Measurements from ENCODE around the gene NOTCH1. TPM values are rescaled to one million over a fixed set of nuclear protein-coding genes. Genes with fewer than 3 reads are reported as not detected.

The NOTCH1 gene
- total RNA-seq, 2 donors from 2014 or later = 29.6 to 65.3 TPM

- 87% methylated on average over 27 to 31 of the region's 32 CpGs for WGBS, 2 donors
- Histone ChIP-seq H3K4me3 (no peak overlapping the region), H3K9me3 (no peaks in the 10 kb centered on the region), H3K36me3 (replicated peaks in 1 of 2; ENCODE audit: insufficient read depth in 1 of 2, low read depth in 2 of 2) (peaks cover 13 to 24% of the 10 kb centered on the region in 2 donors), H3K27ac (peak overlapping the region in 3 of 4 donors; percentile 14 to 50 (median 47)), H3K27me3 (no peaks in the 10 kb centered on the region), H3K4me1 (peaks cover 45% of the 10 kb centered on the region)
- DNase-seq = no peak
- peak; percentile 1 for ATAC-seq
- no peak for TF ChIP-seq CTCF (IDR thresholded peaks at IDR 0.05)
- no peak for TF ChIP-seq POLR2A (IDR thresholded peaks at IDR 0.05)
- intact Hi-C loops (cut with DNase I) = no loop called here
Observed at GRCh38 chr9:136519263-136520052, 26.4 kb downstream of the NOTCH1 start.

- no peak for ATAC-seq
- H3K27ac ChIP-seq = no peak overlapping the region
Observed at GRCh38 chr9:136518623-136519022, 27.2 kb downstream of the NOTCH1 start.

GRCh38 chr9:136517950-136518349 lies 27.9 kb downstream of the NOTCH1 start:
- intact Hi-C loops (cut with DNase I) = no loop called here
- 91 to 96% methylated on average over 9 to 16 of the region's 17 CpGs for WGBS, 2 donors
- Histone ChIP-seq H3K27ac (no peak overlapping the region), H3K4me1 (peaks cover 30% of the 10 kb centered on the region), H3K27me3 (no peaks in the 10 kb centered on the region), H3K36me3 (replicated peaks in 1 of 2; ENCODE audit: insufficient read depth in 1 of 2, low read depth in 2 of 2) (peaks cover 13 to 33% of the 10 kb centered on the region in 2 donors), H3K4me3 (no peak overlapping the region), H3K9me3 (no peaks in the 10 kb centered on the region)
- TF ChIP-seq POLR2A (IDR thresholded peaks at IDR 0.05) = no peak
- no peak for TF ChIP-seq CTCF (IDR thresholded peaks at IDR 0.05)
- no peak for ATAC-seq
- no peak for DNase-seq

More at GRCh38 chr9:136518623-136519022, 27.2 kb downstream of the NOTCH1 start:
- Histone ChIP-seq H3K27me3 (no peaks in the 10 kb centered on the region), H3K4me3 (no peak overlapping the region), H3K9me3 (no peaks in the 10 kb centered on the region), H3K4me1 (peaks cover 36% of the 10 kb centered on the region), H3K36me3 (replicated peaks in 1 of 2; ENCODE audit: insufficient read depth in 1 of 2, low read depth in 2 of 2) (peaks cover 13 to 29% of the 10 kb centered on the region in 2 donors)
- intact Hi-C loops (cut with DNase I) = no loop called here
- no peak for DNase-seq
- WGBS, 2 donors = 74 to 83% methylated on average over 15 to 18 of the region's 18 CpGs
- TF ChIP-seq POLR2A (IDR thresholded peaks at IDR 0.05) = no peak
- no peak for TF ChIP-seq CTCF (IDR thresholded peaks at IDR 0.05)

GRCh38 chr9:136517012-136517743 lies 28.7 kb downstream of the NOTCH1 start:
- WGBS, 2 donors = 89 to 95% methylated on average over 9 to 32 of the region's 37 CpGs
- ATAC-seq (no peak), DNase-seq (no peak)
- Histone ChIP-seq H3K4me3 (no peak overlapping the region), H3K9me3 (no peaks in the 10 kb centered on the region), H3K36me3 (replicated peaks in 1 of 2; ENCODE audit: insufficient read depth in 1 of 2, low read depth in 2 of 2) (peaks cover 13 to 33% of the 10 kb centered on the region in 2 donors), H3K27me3 (no peaks in the 10 kb centered on the region), H3K4me1 (peaks cover 29% of the 10 kb centered on the region), H3K27ac (no peak overlapping the region)
- TF ChIP-seq CTCF (IDR thresholded peaks at IDR 0.05) = no peak
- TF ChIP-seq POLR2A (IDR thresholded peaks at IDR 0.05) = no peak
- intact Hi-C loops (cut with DNase I) = no loop called here

Data from body of pancreas (tissue), 4 donors.